Umbilical cord (tissue), 2 donors: ENCODE measurements around the gene EPS8. TPM values are rescaled to one million over a fixed set of nuclear protein-coding genes. Genes with fewer than 3 reads are reported as not detected.

Source experiments
- DNase-seq: peaks from one replicate; pipeline ENCODE4 v3.0.0-alpha.2; 2015; ENCODE audit warnings: low spot score
- total RNA-seq: library from RNA; depleted of rRNA; stranded (reverse); fragments of >200 nt; gene quantifications from one replicate; pipeline ENCODE4 v1.2.3, GENCODE V29; 2014; ENCODE audit warnings: low replicate concordance; ENCODE audit not compliant: insufficient read depth

Gene EPS8
- total RNA-seq, 1 donor from 2014 or later, result 194 TPM

GRCh38 chr12:15603474-15604085, 185.6 kb downstream of the EPS8 start:
- peak; percentile 97 for DNase-seq

GRCh38 chr12:15602051-15602672, 187.0 kb downstream of the EPS8 start:
- DNase-seq, result no peak

DNA sequence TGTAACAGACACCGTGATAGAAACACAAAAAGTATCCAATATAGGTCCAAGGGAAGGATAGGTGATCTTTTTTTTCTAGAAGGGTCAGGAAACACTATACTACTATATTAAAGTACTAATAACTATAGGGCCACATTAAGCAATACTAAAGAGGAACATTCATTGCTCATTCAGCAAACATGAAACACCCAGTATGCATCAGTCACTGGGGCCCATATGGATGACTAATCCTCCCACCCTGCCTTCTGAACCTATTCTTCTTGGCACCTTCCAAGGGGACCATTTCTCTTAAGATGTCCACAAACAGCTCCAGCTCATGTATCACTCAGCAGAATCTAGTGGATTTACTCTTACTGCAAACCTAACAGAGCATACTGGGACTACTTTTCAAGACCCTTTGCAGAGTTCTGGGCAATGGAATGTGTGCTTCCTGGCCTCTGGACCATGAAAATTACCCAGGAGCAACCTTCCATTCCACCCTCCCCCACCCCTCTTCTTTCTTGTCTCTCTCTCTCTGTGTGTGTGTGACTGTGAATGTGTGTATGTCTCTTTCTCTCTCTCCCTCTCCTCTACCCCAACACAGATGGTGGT, 187.9 kb downstream of the EPS8 start:
- no peak for DNase-seq

- no peak for DNase-seq
Measured at GRCh38 chr12:15600223-15600935, 188.8 kb downstream of the EPS8 start.

DNA sequence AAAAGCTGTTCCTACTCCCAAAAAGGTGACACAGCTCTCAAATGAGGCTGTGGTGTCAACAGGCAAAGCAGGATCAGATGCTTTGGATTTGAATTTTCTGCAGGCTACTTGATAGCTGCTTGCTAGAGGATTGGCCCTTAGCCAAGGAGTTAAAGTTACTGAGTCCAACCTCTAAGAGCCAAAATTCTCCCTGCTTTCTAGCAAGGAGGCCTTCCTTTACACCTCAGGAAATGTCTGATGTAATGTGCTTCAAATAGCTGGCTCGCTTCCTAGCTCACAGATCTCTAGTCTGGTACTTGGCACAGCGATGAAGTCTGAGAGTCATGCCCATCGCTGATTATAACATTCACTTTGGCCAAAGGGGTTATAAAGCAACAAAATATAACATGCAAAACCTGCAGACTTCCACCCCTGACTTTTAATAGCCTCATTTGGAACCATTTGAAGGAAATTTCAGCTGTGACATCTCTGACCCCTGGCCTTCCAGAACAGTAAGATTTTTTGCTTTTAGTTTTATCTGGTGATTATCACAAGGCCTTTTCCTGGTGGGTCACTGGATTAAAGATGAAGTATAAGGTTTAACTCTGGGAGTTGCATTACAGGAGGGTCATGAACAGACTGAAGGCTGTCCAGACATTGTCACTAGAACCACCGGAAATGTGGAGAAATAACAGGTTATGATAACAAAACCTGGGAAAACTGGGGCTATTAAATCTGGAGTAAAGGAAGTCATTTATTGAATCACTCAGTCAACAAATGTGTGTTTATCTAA, 189.7 kb downstream of the EPS8 start:
- peak; percentile 95 for DNase-seq

DNA sequence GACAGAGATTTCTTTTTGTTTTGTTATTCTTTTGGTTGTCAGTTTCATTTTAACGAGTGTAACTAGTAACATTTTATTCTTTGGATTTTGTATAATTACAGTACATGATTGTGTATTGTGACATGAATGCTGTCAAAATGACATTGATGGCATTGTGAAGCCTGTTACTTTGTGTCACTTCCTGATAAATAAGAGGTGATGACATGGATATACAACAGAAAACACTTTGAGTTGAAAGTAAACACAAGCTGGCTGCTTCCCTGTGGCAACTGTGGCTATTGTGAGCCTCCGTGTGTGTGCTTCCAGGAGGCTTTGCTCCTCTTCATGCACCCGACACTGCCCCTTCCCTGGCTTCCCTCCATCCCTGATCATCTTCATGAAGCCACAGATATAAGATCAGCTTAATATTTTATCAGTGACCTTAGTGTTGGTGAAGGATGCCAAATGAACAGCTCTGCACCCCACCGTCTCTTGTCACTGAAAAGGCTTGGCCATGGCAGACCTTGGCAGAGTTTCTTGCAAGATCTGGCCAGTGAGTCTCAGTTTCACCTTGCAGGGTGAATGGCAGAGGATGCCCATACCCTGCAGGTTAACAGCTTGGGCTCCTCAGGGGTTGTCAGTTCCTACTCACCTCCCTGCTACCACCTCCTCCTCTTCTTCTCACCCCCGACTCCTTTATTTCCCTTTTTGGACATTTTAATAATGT, 191.9 kb downstream of the EPS8 start:
- no peak for DNase-seq

- DNase-seq, result no peak
Measured at GRCh38 chr12:15596174-15596573, 193.0 kb downstream of the EPS8 start.

DNA sequence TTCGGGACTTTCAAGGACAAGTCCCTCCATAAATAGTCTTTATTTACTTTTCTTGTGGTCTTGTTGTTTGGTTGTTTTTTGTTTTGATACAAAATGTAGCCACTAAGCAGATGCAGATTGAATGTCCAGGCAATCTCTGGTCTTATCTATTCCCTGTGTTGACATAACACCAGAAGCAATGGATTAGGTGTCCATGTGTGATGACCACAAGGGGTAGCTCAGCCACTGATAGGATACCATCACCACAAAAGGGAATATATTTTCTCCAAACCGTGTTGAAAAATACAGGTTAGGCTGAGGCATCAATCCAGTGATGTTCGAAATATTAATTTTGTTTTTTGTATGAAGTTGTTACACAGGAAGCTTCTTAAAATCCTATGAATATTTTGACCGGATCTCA, 196.3 kb downstream of the EPS8 start:
- no peak for DNase-seq

DNA sequence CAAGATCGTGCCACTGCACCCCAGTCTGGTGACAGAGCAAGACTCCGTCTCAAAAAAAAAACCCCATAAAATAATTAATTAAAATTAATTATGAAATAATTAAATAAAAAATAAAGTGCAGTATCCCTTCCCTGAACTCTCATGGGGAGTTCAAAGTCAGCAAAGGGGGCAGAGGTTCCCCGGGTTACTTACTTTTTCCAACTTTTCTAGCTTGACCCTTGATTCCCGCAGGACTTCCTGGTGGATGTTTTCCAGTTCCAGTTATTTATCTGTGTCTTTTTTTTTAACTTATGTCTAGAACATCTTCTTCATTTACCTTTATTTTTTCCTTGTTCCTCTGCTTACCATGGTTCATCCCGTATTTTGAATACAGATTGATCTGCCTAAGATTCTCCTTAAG, 197.4 kb downstream of the EPS8 start:
- no peak for DNase-seq

DNA sequence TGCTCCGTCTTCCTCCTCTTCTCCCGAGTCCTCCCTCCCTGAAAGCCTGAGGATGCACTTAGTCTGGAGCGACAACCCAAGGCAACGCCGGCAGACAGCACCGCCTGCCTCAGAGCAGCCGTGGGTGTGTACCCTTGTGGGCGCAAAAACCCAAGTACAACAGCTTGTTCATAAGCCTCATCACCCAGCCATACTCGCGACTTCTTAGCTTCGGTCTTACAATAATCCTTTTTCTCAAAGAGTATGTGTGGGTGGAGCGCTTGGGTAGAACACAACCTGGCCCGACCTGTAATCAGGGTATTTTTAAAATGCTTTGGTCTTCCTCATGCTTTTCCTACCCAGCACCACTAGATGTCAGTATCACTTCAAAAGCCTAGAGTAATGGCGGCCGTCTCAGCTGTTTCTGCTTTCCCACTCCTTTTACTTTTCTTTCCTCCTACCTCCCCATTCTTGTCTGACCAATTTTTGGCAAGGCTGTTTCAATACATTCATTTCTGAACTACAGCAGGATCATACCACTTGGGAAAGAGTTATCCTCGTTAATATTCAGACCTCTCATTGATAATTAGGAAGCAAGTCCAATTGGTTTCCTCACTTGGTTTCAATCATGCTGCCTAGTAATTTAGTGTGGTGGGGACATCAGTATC, 198.9 kb downstream of the EPS8 start:
- peak; percentile 79 for DNase-seq

DNA sequence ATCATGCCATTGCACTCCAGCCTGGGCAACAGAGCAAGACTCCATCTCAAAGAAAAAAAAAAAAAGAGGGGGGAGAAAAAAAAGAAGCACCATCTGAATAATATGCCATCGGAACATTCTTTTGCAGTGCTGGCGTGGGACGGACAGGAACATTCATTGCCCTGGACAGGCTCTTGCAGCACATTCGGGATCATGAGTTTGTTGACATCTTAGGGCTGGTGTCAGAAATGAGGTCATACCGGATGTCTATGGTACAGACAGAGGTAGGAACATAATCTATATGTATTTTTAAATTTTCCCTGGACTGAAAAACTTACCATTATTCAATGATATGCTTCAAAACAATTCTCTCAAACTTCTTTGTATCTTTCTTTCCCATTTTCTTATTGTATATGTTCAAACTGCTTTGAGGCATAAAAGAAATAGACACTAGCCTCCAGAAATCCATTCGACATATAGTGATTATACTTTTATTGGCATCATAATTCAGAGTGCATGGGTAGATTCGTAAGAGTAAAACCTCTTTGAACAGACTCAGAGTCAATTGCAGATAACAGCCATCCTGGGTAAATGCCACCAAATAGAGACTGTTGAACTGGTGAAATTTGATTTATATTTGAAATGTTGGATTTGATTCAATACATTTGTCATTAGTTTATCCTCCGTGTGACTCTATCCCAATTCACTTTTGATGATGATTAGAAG, 199.7 kb downstream of the EPS8 start:
- no peak for DNase-seq

- DNase-seq, result peak; percentile 51
Measured at GRCh38 chr12:15584366-15585041, 204.7 kb downstream of the EPS8 start.

DNA sequence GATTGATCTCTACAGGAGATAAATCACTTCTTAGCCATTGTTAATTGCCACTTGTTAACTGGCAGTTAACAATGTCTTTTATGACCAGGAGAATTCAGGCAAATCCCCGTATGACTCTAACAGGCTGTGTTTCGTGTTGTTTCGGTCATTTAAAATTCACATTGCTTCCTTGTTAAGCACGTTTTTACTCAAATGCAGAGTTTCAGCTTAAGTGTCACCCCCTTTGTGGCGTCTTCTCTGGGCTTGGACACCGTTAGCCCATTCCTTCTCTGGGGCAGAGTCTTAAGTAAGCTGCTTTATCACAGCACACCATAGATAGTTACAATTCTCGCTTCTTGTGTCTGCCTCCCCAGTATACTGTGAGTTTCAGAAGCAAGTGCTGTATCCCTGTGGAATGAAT, 205.4 kb downstream of the EPS8 start:
- no peak for DNase-seq

- DNase-seq, result peak; percentile 26
Measured at GRCh38 chr12:15581006-15581405, 208.2 kb downstream of the EPS8 start.

- DNase-seq, result no peak
Measured at GRCh38 chr12:15580431-15580830, 208.8 kb downstream of the EPS8 start.

DNA sequence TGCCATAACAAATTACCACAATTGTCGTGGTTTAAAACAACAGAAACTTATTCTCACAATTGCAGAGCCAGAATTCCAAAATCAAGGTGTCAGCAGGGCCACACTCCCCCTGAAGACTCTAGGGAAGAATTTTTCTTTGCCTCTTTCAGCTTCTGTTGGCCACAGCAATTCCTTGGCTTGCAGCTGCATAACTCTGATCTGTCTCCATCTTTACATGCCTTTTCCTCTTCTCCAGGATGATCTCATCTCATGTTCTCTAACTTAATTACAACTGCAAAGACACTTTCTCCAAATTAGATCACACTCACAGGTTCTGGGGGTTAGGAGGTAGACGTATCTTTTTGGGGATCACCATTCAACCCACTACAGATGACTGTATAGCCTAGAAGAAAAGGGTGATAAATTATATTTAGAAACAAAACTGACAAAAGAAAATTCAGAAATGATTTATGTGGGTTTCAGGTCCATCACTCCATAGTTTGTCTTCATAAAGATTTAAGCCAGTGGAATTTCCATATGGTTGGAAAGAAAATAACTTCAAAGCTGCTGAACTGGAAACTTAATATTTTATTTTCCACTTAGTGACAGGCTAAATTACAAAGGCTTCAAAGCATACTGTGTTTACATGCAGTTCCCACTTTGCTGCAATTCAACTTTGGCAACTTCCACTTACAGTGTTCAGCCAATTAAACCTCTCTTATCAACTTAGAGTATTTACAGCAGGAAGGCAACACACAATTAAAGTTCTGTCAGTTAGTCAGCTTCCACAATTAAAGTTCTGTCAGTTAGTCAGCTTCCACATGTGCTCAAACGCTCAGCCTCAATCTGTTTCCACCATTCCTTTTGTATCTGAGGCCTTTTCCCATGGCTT, 213.3 kb downstream of the EPS8 start:
- no peak for DNase-seq

GRCh38 chr12:15574353-15574752, 214.8 kb downstream of the EPS8 start:
- DNase-seq, result no peak
